Neuron (in vitro differentiated cells): ENCODE results near the gene MIA3.

ENCODE experiments used
- H2AFZ ChIP-seq: one replicate; pipeline ENCODE4 v1.6.1; 2013; ENCODE audit warnings: low read depth, mild to moderate bottlenecking, inconsistent platforms, low read length, moderate library complexity
- H3K27me3 ChIP-seq: one replicate; pipeline ENCODE4 v1.6.1; 2013; ENCODE audit warnings: low read length; ENCODE audit not compliant: insufficient read depth
- H3K36me3 ChIP-seq: one replicate; pipeline ENCODE4 v1.6.1; 2013; ENCODE audit warnings: low read length; ENCODE audit not compliant: insufficient read depth
- H3K4me1 ChIP-seq: one replicate; pipeline ENCODE4 v1.6.1; 2013; ENCODE audit warnings: low read length; ENCODE audit not compliant: insufficient read depth
- H3K4me3 ChIP-seq: 2 replicates; pipeline ENCODE4 v1.5.1; 2013; ENCODE audit warnings: mild to moderate bottlenecking, low read length, moderate library complexity
- H3K9me3 ChIP-seq: one replicate; pipeline ENCODE4 v1.6.1; 2013; ENCODE audit warnings: low read length

MIA3 gene

DNA sequence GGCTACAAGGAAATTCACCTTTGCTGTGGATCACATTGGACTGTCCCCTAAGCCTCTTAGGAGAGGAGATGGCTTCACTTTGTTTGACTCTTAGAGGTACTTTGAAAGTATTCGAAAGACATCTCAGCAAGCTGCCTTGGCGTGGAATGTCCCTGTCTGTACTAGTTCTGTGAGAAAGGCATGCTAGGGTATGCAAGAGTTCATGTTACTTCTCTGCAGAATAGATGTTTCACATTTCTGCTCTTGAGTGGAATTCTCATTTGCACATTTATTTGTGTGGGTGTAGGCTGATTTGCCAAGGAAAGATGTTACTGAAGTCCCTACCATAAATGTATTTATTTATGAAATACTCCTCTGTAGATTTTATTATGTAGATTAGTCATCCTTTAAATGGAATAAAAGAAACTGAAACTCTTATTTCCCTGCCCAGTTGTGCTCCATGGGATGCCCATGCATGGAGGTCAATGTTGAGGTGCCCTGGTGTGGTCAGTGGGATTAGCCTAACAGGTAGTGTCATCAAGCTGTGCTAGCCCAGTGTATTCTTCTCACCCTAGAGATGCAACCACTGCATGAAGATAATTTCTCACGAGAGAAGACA lies 13.8 kb downstream of the MIA3 start:
- H3K4me1 ChIP-seq: no peaks in the 10 kb centered on the region
- no peak overlapping the region for H2AFZ ChIP-seq
- H3K27me3 ChIP-seq: no peaks in the 10 kb centered on the region
- H3K4me3 ChIP-seq: no peak overlapping the region
- H3K36me3 ChIP-seq: peaks cover 64% of the 10 kb centered on the region
- H3K9me3 ChIP-seq: no peaks in the 10 kb centered on the region

DNA sequence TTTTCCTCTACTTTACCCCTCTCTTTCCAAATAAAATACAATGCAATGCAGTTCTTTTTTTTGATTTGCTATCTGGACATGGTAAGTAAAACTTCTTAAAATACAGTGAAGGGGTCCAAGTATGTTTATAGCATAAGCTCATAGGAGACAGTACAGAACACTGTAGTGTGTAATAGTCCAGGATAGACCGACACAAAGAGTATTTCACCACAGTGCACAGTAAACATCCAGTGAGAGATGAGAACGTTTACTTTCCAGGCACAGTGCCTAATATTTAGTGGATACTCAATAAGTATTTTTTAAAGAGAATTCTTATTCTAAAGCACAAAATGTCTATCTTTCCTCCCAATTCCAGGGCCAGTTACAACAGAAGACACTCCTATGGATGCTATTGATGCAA lies 14.9 kb downstream of the MIA3 start:
- Histone ChIP-seq H2AFZ (no peak overlapping the region), H3K4me3 (no peak overlapping the region), H3K36me3 (peaks cover 56% of the 10 kb centered on the region), H3K4me1 (no peaks in the 10 kb centered on the region), H3K9me3 (no peaks in the 10 kb centered on the region), H3K27me3 (no peaks in the 10 kb centered on the region)

DNA sequence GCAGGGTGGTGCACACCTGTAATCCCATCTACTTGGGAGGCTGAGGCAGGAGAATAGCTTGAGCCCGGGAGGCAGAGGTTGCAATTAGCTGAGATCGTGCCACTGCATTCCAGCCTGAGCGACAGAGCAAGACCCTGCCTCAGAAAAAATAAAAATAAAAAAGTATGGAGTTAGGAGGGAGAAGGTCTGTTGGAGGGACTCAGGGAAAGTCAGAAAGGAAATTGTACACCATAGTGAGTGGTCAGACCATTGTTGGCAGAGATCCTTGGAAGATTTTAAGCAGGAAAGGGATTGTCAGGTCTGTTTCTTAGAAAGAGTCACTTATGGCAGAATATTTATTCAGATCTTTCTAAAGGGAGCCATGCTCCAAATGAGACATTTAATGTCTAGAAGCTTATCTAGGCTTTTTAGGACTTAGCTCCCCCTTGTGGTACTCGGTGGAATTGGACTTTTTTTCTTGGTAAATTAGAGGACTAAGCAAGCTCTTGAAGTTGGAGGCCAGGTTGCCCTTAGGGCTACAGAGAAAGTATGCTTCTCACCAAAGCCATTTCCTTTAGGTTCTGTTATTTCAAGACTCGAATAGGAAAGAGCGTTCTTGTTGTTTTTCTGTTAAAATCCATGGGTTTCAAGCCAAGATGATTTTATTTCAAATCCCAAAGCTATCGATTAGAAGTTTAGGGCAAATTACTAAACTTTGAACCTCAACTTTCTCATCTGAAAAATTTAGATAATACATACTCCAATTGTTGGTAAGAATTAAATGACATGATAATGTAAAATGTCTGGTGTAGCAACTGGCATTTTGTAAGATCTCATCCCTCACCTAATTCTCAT lies 16.5 kb downstream of the MIA3 start:
- Histone ChIP-seq H3K4me3 (no peak overlapping the region), H3K27me3 (no peaks in the 10 kb centered on the region), H3K9me3 (no peaks in the 10 kb centered on the region), H2AFZ (no peak overlapping the region), H3K36me3 (peaks cover 42% of the 10 kb centered on the region), H3K4me1 (no peaks in the 10 kb centered on the region)

DNA sequence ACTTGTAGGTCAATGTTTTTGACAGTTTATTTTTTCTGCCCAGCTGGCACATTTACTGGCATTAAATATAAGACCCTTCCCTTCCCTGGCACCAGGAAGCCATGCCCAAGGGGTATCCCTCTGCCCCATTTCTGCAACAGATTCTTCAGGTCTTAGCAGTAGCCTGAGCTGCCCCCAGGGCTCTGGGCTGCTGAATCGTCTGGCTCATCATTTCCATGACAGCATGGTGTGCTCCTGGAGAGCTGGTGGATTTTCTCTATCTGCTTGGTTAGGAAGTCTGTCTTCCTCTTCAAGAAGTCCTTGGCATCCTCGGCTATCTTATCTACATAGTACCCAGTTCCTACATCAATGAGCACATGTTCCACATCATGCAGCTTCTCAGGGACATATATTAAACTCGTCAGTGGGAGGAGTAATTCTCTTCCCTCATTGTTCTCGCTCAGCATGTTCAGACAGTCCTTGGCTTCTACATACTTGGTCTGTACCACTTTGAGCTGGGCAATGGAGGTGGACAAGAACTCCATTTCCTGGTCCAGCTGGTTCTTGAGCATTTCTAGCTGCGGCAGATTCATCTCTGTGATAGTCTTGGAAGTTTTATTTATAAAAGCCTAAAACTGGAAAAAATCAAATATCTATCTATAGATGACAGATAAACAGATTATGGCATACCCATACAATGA lies 23.5 kb downstream of the MIA3 start:
- H3K36me3 ChIP-seq: peaks cover 8% of the 10 kb centered on the region
- H3K9me3 ChIP-seq: no peaks in the 10 kb centered on the region
- H3K4me1 ChIP-seq: peaks cover 10% of the 10 kb centered on the region
- H3K4me3 ChIP-seq: no peak overlapping the region
- H2AFZ ChIP-seq: no peak overlapping the region
- no peaks in the 10 kb centered on the region for H3K27me3 ChIP-seq

DNA sequence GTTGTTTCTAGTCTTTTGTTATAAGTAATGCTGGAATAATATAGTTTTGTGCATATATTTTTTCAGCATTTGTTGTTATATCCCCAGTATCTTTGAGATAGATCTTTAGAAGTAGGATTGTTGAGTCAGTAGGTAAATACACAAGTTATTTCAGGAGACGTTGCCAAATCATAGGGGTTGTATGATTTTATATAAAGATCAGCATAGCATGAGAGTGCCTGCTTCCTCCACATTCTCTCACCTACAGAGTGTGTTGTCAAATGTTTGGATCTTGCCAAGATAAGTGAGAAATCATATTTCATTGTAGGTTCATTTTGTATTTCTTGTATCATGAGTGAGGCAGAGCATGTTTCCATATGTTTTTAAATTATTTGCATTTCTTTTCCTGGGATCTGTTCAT lies 24.6 kb downstream of the MIA3 start:
- no peaks in the 10 kb centered on the region for H3K27me3 ChIP-seq
- no peaks in the 10 kb centered on the region for H3K9me3 ChIP-seq
- H3K4me1 ChIP-seq: peaks cover 10% of the 10 kb centered on the region
- H3K36me3 ChIP-seq: peaks cover 12% of the 10 kb centered on the region
- H2AFZ ChIP-seq: no peak overlapping the region
- H3K4me3 ChIP-seq: no peak overlapping the region

DNA sequence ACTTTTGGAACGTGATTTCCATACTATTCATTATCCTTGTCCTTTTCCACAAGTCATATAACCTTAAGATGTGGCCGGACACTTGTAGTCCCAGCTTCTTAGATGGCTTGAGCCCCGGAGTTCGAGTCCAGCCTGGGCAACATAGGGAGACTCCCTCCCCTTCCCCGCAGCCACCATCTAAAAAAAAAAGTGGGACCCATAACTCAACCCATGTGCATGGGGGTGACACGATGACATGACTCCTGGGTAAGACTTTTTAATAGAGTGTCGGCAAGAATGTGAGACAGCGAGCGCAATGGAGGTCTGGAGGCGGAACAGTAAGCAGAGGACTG lies 25.7 kb downstream of the MIA3 start:
- Histone ChIP-seq H3K4me3 (peak overlapping the region; percentile 59), H3K36me3 (peaks cover 9% of the 10 kb centered on the region), H3K4me1 (peaks cover 10% of the 10 kb centered on the region)

DNA sequence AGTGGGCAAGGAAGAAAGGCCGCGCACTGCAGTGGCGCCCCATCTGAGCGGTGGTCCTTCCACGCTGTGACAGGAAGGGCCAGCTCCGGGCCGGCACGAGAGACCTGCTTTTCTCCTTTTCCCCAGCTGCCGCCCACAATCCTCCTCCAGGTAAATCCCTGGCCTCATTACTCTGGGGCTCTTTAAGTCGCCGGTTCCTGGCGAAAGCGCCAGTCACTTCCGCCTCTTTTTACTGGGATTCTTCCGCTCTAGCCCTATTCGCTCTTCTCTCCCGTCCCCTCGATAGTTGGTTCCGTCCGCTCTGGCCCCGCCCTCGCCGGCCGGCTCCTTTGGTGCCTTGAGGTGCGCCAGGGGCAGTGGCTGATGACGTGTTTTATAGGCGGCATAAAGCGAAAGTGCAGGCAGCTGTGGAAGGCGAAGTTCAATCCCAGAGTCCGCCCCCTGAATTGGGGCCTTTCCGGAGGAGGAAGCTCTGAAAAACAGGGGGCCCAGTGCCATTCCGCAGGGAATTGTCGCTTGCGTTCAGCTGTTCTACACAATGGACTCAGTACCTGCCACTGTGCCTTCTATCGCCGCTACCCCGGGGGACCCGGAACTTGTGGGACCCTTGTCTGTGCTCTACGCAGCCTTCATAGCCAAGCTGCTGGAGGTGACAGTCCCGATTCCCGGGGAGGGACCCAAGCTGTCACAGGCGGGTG lies 26.2 kb downstream of the MIA3 start:
- H3K9me3 ChIP-seq: no peaks in the 10 kb centered on the region
- H3K4me1 ChIP-seq: peaks cover 10% of the 10 kb centered on the region
- H3K36me3 ChIP-seq: peaks cover 9% of the 10 kb centered on the region
- H2AFZ ChIP-seq: peak overlapping the region; percentile 67
- H3K4me3 ChIP-seq: peak overlapping the region; percentile 59
- no peaks in the 10 kb centered on the region for H3K27me3 ChIP-seq

More for the DNA sequence above, 25.7 kb downstream of the MIA3 start:
- Histone ChIP-seq H2AFZ (peak overlapping the region; percentile 67), H3K27me3 (no peaks in the 10 kb centered on the region), H3K9me3 (no peaks in the 10 kb centered on the region)

DNA sequence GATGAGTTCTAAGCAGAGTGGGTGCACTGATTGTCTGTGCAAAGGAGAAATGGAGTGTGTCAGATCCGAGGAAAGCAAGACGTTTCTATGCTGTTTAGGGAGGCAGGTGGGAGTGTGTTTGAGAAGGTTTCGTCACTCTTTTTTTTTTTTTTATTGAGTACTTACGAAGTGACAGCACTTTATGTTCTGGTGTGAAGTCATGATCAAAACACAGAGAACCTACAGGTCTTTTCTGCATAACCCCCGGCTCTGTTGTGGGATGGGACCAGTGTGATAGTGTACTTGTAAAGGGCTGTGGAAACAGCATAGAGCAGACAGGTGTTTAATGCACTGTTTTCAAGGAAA lies 26.7 kb downstream of the MIA3 start:
- H3K36me3 ChIP-seq: peaks cover 10% of the 10 kb centered on the region
- H3K4me3 ChIP-seq: peak overlapping the region; percentile 59
- peak overlapping the region; percentile 67 for H2AFZ ChIP-seq
- no peaks in the 10 kb centered on the region for H3K27me3 ChIP-seq
- peaks cover 10% of the 10 kb centered on the region for H3K4me1 ChIP-seq
- no peaks in the 10 kb centered on the region for H3K9me3 ChIP-seq

DNA sequence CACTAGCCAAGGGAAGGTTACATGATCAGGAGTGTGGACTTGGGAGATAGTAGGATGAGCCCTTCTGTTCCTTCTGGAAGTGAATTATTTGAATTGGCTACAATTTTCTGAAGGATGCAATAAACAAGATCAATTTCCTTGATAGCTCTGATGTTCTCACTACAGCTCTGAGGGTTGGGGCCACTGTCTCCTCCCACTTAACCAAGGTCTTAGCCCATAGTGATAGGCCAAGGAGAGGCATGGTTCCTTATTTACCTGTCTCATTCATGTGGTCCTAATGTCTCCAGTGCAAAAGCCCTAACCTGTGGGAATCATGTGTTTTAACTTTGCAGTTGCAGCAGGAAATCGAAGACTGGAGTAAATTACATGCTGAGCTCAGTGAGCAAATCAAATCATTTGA lies 34.8 kb downstream of the MIA3 start:
- H3K9me3 ChIP-seq: no peaks in the 10 kb centered on the region
- H2AFZ ChIP-seq: no peak overlapping the region
- H3K36me3 ChIP-seq: peaks cover 69% of the 10 kb centered on the region
- H3K27me3 ChIP-seq: no peaks in the 10 kb centered on the region
- no peak overlapping the region for H3K4me3 ChIP-seq
- H3K4me1 ChIP-seq: no peaks in the 10 kb centered on the region

DNA sequence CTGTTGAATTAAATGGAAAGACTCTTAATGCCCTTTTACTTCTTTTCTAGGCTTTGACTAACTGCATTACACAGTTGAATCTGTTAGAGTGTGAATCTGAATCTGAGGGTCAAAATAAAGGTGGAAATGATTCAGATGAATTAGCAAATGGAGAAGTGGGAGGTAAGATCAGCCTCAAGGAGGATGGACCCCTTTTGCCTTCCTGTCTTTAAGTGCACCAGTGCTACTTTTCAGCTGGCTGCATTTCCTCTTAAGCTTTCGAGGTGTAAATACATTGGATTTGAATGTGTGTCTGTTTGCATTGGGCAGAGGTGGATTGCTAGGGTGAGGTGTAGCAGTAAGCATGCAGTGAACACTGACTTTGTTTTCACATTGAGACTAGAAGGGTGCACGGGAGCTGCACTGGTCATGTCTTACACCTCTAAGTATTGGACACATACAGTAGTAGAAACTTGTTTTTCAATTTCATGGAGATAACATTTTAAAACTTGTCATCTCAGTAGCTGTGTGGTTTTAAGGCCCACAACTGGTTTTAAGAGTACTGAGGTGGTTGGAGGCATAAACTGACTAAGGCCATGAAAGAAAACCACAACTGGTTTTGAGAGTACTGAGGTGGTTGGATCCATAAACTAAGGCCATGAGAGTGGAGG lies 35.4 kb downstream of the MIA3 start:
- H2AFZ ChIP-seq: no peak overlapping the region
- no peak overlapping the region for H3K4me3 ChIP-seq
- H3K4me1 ChIP-seq: no peaks in the 10 kb centered on the region
- no peaks in the 10 kb centered on the region for H3K9me3 ChIP-seq
- peaks cover 71% of the 10 kb centered on the region for H3K36me3 ChIP-seq
- H3K27me3 ChIP-seq: no peaks in the 10 kb centered on the region

DNA sequence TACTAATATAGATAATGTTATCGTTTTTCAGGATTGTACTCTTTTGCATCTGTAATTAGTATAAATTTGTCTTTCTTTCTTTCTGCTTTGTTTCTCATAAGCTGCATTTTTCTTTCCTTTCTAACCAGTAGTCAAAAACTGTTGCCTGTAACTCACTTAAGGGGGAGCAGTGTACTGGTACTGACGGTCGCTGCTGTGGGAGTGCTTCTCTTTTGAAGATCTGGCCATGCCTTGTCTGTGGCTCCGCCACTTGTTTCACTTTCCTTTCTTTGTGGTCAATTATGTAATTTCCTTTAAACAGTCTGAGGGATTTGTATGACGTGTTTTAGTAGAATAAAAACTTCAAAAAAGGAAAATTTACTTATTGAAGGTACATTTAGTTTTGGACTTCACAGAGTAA lies 37.0 kb downstream of the MIA3 start:
- H3K4me1 ChIP-seq: no peaks in the 10 kb centered on the region
- H2AFZ ChIP-seq: no peak overlapping the region
- no peaks in the 10 kb centered on the region for H3K9me3 ChIP-seq
- no peak overlapping the region for H3K4me3 ChIP-seq
- H3K27me3 ChIP-seq: no peaks in the 10 kb centered on the region
- H3K36me3 ChIP-seq: peaks cover 83% of the 10 kb centered on the region

DNA sequence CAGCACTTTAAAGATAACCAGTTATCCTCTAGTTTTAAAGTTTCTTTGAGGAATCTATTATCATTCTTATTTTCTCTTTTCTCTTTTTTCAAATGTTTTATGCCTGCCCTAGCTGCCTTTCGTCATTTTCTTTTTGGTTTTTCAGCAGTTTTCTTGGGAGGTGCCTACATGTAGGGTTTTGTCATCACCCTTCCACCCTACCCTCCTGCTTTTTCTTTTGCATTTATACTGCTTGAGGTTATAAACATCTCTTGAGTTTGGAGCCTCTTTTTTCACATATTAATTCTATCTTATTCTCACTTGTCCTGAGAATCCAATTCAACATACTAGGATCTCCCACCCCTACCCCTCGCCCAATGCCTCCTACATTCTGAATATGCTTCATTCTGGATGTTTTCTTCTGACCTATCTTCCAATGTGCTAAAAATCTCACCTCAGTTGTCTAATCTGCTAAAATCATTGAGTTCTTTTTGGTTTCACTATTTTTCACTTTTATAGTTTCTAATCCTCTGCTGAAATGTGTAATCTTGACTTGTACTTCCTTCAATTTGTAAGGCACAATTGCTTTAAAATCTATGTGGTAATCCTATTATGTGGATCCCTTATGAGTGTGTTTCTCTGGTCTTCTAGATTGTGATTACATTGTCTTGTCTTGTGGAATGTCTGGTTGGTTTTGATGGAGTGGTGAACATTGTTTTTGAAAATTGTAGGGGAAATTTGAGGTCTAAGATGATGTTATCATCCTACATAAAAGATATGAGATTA lies 38.7 kb downstream of the MIA3 start:
- Histone ChIP-seq H3K9me3 (no peaks in the 10 kb centered on the region), H3K27me3 (no peaks in the 10 kb centered on the region), H3K36me3 (peaks cover 82% of the 10 kb centered on the region), H2AFZ (no peak overlapping the region), H3K4me1 (no peaks in the 10 kb centered on the region), H3K4me3 (no peak overlapping the region)
